ENCODE measurements around the gene CAPG. TPM values are rescaled to one million over a fixed set of nuclear protein-coding genes. Genes with fewer than 3 reads are reported as not detected.

CAPG gene
- total and polyA plus RNA-seq, 12 donors, result 0.83 to 30.4 (median 6.3) TPM

DNA sequence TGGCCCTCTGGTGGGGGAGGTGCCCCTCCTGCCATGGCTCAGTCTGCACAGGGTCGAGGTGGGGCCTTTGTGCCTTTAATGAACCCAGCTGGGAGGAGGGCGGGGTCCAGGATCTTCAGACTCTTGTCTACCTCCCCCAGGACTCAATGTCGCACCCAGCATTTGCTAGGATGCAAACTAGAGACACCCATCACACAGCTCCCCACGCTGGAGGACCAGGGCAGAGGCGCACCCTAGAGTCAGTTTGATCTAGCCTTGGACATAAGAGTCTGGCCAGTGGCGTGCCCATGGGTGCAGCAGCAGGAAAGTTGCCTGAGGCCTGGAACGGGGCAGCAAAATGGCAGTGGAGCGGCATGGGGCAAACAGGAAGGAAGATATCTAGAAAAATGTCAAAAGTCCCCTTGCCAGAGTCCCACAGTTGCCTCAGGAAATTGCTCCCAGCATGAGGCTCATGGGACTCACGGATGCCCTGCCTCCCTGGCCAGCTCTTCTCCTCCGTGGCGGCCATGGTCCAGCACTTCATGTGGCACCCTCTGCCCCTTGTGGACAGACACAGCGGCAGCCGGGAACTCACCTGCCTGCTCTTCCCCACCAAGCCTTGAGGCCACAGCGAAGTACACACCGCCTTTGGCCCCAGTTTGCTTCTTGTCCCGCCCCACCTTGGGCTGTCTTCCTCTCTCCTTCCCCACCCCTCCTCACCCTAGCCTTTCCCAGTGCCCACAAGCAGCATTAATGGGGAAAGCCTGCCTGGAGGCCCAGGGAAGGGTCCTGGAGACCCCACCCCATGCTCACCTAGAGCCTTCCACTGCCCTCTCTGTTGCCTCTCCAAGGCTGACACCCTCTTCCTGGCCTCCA lies 26.0 kb upstream of the CAPG start:
- H3K27me3 ChIP-seq, result no peaks in the 10 kb centered on the region
- no peak for ATAC-seq
- H3K4me1 ChIP-seq, result peaks cover 19 to 63% (median 46%) of the 10 kb centered on the region in 9 donors
- WGBS, 2 donors, result 93 to 97% methylated on average over 16 of the region's 16 CpGs
- intact Hi-C loops (cut with DNase I), result loop anchor here in 6 of 10 donors (2.0 to 5.0 kb wide), 3 partner anchors 66 to 103 kb away; partner anchors contain the start of gene MAT2A (in 6 of the 6)
- DNase-seq, result no peak
- H3K9me3 ChIP-seq, result no peaks in the 10 kb centered on the region
- H3K36me3 ChIP-seq, result no peaks in the 10 kb centered on the region
- no peak overlapping the region for H3K4me3 ChIP-seq
- TF ChIP-seq, protein P1, sequence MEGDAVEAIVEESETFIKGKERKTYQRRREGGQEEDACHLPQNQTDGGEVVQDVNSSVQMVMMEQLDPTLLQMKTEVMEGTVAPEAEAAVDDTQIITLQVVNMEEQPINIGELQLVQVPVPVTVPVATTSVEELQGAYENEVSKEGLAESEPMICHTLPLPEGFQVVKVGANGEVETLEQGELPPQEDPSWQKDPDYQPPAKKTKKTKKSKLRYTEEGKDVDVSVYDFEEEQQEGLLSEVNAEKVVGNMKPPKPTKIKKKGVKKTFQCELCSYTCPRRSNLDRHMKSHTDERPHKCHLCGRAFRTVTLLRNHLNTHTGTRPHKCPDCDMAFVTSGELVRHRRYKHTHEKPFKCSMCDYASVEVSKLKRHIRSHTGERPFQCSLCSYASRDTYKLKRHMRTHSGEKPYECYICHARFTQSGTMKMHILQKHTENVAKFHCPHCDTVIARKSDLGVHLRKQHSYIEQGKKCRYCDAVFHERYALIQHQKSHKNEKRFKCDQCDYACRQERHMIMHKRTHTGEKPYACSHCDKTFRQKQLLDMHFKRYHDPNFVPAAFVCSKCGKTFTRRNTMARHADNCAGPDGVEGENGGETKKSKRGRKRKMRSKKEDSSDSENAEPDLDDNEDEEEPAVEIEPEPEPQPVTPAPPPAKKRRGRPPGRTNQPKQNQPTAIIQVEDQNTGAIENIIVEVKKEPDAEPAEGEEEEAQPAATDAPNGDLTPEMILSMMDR (IDR thresholded peaks at IDR 0.05), result no peak
- peak overlapping the region in 9 of 10 donors; percentile 93 to 98 (median 94) for H3K27ac ChIP-seq

DNA sequence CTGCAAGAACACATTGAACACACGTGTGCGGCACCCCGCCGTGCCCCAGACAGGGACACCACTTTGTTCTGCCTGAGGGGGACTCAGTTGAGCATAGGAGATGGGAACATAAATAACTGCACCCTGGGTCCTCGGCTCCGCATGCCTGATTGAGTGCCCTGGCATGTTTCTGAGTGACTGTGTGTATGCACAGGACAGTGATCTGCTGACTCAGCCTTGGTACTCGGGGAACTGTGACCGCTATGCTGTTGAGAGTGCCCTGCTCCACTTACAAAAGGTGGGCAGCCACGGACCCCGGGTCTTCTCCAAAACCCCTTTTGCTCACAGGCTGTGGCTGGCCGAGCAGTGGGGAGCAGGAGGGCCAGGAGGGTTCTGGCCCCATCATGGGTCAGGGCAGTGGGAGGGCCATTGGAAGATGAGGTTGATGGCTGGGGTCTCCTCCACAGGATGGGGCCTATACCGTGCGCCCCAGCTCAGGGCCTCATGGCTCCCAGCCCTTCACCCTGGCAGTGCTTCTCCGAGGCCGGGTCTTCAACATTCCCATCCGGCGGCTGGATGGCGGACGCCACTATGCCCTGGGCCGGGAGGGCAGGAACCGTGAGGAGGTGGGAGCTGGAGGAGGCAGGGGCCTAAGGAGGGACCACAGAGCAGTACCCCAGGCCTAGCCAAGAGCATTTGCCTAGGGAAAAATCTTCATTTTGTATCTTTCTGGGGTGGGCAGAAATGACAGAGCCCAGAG lies 25.2 kb upstream of the CAPG start:
- Histone ChIP-seq H3K36me3 (no peaks in the 10 kb centered on the region), H3K4me1 (peaks cover 19 to 63% (median 46%) of the 10 kb centered on the region in 9 donors), H3K27ac (peak overlapping the region in 9 of 10 donors; percentile 1 to 93 (median 52)), H3K9me3 (no peaks in the 10 kb centered on the region), H3K27me3 (no peaks in the 10 kb centered on the region), H3K4me3 (no peak overlapping the region)
- intact Hi-C loops (cut with DNase I), result loop anchor here in 5 of 10 donors (5.0 kb wide), 2 partner anchors 67 to 102 kb away; partner anchors contain the start of gene MAT2A (in 4 of the 5)
- no peak for DNase-seq
- ATAC-seq, result no peak
- 87 to 89% methylated on average over 21 of the region's 21 CpGs for WGBS, 2 donors
- TF ChIP-seq, protein P1 (IDR thresholded peaks at IDR 0.05), result no peak

DNA sequence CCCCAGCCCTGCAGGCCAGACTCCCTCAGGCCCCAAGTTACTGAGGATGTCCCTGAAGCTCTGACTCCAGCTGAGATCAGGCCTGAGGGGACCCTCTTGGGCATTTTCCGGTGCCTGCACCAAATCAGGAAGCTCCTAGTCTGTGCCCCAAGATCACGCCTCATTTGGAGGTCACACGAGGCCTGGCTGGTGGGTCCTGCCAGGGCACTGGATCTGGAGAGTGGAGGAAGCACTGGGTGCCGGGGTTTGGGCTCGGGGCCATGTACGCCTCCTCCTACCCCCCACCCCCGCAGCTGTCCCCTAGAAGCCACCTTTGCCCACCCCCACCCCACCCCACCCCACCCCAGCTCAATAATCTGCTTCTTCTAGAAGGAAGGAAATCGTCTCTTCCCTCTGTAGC lies 24.5 kb upstream of the CAPG start:
- peaks cover 19 to 63% (median 46%) of the 10 kb centered on the region in 9 donors for H3K4me1 ChIP-seq
- H3K27ac ChIP-seq, result peak overlapping the region in 9 of 10 donors; percentile 18 to 93 (median 58)
- TF ChIP-seq, protein P1 (IDR thresholded peaks at IDR 0.05), result no peak

DNA sequence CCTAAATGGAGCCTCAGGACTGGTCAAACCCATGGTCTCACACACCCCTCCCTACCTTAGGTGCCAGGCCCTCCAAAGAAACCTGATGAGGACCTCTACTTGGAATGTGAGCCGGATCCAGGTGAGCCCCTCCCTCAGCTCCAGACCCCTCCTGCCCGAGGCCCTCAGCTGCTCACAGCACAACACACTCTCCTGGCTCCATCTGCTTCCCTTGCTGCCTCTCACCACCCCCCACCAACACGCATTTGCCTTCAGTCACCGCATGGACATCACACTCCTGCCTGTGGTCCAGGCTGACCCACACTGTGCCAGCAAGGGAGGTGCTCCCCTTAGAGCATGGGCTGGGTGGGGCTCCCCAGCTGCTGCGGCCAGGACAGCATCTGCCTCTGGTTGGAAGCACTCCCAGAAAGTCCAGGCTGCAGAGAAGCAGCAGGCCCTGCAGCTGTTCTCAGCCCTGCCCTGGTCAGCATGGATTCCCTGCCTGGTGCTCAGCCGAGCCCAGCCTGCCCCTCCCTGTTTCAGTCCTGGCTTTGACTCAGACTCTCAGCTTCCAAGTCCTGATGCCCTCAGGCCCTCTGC lies 23.4 kb upstream of the CAPG start:
- Histone ChIP-seq H3K4me1 (peaks cover 16 to 63% (median 42%) of the 10 kb centered on the region in 9 donors), H3K27me3 (no peaks in the 10 kb centered on the region), H3K9me3 (no peaks in the 10 kb centered on the region), H3K4me3 (no peak overlapping the region), H3K27ac (peak overlapping the region in 9 of 10 donors; percentile 18 to 93 (median 58)), H3K36me3 (no peaks in the 10 kb centered on the region)
- ATAC-seq (peak; percentile 56 to 78 (median 71)), DNase-seq (peak; percentile 82 to 84)
- intact Hi-C loops (cut with DNase I), result loop anchor here in 1 of 10 donors (5.0 kb wide), 1 partner anchor 69 kb away; no protein-coding TSS in a partner anchor
- 37% methylated on average over 6 of the region's 6 CpGs for WGBS, 2 donors
- TF ChIP-seq, protein P1 (IDR thresholded peaks at IDR 0.05), result no peak

More for the DNA sequence above, 24.5 kb upstream of the CAPG start:
- H3K4me3 ChIP-seq, result no peak overlapping the region
- no peak for ATAC-seq
- H3K27me3 ChIP-seq, result no peaks in the 10 kb centered on the region
- DNase-seq, result no peak
- H3K9me3 ChIP-seq, result no peaks in the 10 kb centered on the region
- H3K36me3 ChIP-seq, result no peaks in the 10 kb centered on the region
- 81% methylated on average over 7 to 8 of the region's 8 CpGs for WGBS, 2 donors
- intact Hi-C loops (cut with DNase I), result loop anchor here in 6 of 10 donors (5.0 kb wide), 2 partner anchors 68 to 103 kb away; partner anchors contain the start of gene MAT2A (in 4 of the 6)
